ENCODE measurements around the gene PDE11A. TPM values are rescaled to one million over a fixed set of nuclear protein-coding genes. Genes with fewer than 3 reads are reported as not detected.

PDE11A gene
- total and polyA plus RNA-seq, 8 donors = under 0.01 to 0.87 (median 0.40) TPM; not detected in 2

GRCh38 chr2:177689623-177690022 is 383.0 kb downstream of the PDE11A start:
- 30 to 44% (median 40%) methylated on average over 4 of the region's 4 CpGs for WGBS, 5 donors
- H3K4me3 ChIP-seq = no peak overlapping the region

GRCh38 chr2:177688844-177689243 is 383.7 kb downstream of the PDE11A start:
- Histone ChIP-seq H3K27me3 (no peaks in the 10 kb centered on the region), H3K36me3 (no peaks in the 10 kb centered on the region), H3K4me3 (no peak overlapping the region), H3K9me3 (no peaks in the 10 kb centered on the region), H3K27ac (no peak overlapping the region), H3K4me1 (no peaks in the 10 kb centered on the region)
- 91 to 98% (median 96%) methylated on average over 5 of the region's 5 CpGs for WGBS, 5 donors
- DNase-seq = no peak
- no peak for TF ChIP-seq POLR2A (IDR thresholded peaks at IDR 0.05)
- TF ChIP-seq POLR2AphosphoS5 (IDR thresholded peaks at IDR 0.05) = no peak
- TF ChIP-seq CTCF (IDR thresholded peaks at IDR 0.05) = no peak
- TF ChIP-seq EP300 (IDR thresholded peaks at IDR 0.05) = no peak
- intact Hi-C loops (cut with DNase I; ENCODE audit: low total_unique reads) = no loop called here

More at GRCh38 chr2:177689623-177690022, 383.0 kb downstream of the PDE11A start:
- Histone ChIP-seq H3K4me1 (no peaks in the 10 kb centered on the region), H3K36me3 (no peaks in the 10 kb centered on the region), H3K27ac (no peak overlapping the region), H3K9me3 (no peaks in the 10 kb centered on the region), H3K27me3 (no peaks in the 10 kb centered on the region)
- intact Hi-C loops (cut with DNase I; ENCODE audit: low total_unique reads) = no loop called here
- no peak for DNase-seq
- TF ChIP-seq EP300 (IDR thresholded peaks at IDR 0.05) (no peak), POLR2AphosphoS5 (IDR thresholded peaks at IDR 0.05) (no peak), CTCF (IDR thresholded peaks at IDR 0.05) (no peak), POLR2A (IDR thresholded peaks at IDR 0.05) (no peak)

- Histone ChIP-seq H3K9me3 (no peaks in the 10 kb centered on the region), H3K27me3 (no peaks in the 10 kb centered on the region), H3K27ac (no peak overlapping the region), H3K4me1 (no peaks in the 10 kb centered on the region), H3K4me3 (no peak overlapping the region), H3K36me3 (no peaks in the 10 kb centered on the region)
- intact Hi-C loops (cut with DNase I; ENCODE audit: low total_unique reads) = no loop called here
- TF ChIP-seq POLR2A (IDR thresholded peaks at IDR 0.05) = no peak
- TF ChIP-seq EP300 (IDR thresholded peaks at IDR 0.05) = no peak
- TF ChIP-seq CTCF (IDR thresholded peaks at IDR 0.05) = no peak
- TF ChIP-seq POLR2AphosphoS5 (IDR thresholded peaks at IDR 0.05) = no peak
- DNase-seq = no peak
- WGBS, 5 donors = 76 to 85% (median 84%) methylated on average over 2 of the region's 2 CpGs
Measured at GRCh38 chr2:177683661-177684069, 388.9 kb downstream of the PDE11A start.

GRCh38 chr2:177682836-177683660 is 389.5 kb downstream of the PDE11A start:
- 84 to 88% (median 86%) methylated on average over 9 of the region's 9 CpGs for WGBS, 5 donors
- Histone ChIP-seq H3K4me1 (no peaks in the 10 kb centered on the region), H3K4me3 (no peak overlapping the region), H3K9me3 (no peaks in the 10 kb centered on the region), H3K27me3 (no peaks in the 10 kb centered on the region), H3K36me3 (no peaks in the 10 kb centered on the region), H3K27ac (no peak overlapping the region)
- intact Hi-C loops (cut with DNase I; ENCODE audit: low total_unique reads) = no loop called here
- DNase-seq = no peak
- TF ChIP-seq POLR2AphosphoS5 (IDR thresholded peaks at IDR 0.05) = no peak
- no peak for TF ChIP-seq POLR2A (IDR thresholded peaks at IDR 0.05)
- no peak for TF ChIP-seq EP300 (IDR thresholded peaks at IDR 0.05)
- TF ChIP-seq CTCF (IDR thresholded peaks at IDR 0.05) = no peak
